ENCODE results near the gene LRRC8D.

LRRC8D gene

DNA sequence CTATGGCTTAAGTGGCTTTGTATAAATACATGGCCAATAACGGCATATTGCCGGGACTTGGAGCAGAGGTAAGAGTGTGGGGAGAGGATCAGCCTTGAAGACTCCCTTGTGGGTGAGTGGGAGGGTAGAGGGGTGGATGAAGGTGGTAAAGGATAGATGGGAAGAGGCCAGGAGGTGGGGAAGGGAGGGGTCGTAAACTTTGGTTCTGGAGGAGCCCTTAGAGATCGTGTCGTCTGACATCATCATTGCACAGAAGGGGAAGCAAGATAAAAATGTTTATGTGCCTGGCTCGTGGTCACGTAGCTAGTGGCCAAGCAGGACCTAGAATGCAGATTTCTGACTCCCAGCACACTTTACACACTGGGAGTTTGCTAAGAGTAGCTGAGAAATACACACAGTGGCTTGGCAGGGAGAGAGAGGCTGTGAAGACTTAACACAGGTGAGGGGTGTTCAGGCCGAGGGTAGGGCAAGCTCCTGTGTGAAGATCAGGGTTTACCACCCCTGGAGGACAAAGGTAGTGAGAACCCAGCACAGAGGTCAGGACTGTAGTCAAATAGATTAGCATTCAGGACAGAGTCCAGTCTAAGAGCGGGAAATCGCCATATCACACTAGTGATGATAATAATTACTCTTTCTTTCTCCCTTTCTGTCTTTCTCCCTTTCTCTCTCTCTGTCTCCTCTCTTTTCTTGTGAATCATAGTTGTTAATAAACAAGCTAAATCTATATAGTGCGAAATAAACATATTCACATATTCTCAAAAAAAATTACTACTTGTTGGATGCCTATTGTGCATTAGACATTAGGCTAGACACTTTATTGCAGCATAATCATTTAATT lies 75.5 kb downstream of the LRRC8D start:
- DNase-seq (ENCODE audit: low spot score): no peak

DNA sequence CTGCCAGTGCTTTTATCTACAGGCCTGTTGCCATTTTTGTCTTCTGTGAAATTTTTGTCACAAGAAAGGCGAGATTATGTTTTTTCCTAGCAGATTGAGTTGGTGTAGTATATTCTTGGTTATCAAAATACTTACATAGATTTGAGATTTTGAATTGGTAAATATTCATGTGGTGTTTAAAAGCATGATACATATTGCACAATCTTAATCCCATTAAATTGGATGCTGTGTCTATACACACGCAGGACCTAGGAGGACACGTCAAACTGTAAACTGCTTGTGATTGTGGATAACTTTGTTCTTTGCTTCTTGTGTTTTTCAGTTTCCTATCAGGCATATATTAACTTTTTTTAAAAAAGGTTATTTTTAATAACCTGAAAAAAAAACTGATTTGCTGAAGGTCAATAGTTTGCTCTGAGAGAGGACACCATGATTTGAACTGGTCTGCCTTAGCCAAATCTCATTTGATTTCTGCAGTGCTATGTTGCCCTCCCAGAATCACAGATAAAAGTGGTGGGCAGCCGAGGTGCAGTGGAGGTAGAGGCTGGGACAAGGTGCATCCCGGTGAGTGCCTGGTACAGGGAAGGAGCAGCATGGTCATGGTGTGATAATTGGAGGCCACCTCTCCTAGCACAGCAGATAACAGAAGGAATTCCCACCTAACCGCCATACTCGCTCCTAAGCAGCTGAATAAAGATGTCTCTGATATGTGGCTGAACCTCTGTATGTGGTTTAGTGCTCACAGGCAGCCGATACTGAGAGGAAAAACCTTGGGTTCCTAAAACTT lies 76.7 kb downstream of the LRRC8D start:
- DNase-seq (ENCODE audit: low spot score): no peak

DNA sequence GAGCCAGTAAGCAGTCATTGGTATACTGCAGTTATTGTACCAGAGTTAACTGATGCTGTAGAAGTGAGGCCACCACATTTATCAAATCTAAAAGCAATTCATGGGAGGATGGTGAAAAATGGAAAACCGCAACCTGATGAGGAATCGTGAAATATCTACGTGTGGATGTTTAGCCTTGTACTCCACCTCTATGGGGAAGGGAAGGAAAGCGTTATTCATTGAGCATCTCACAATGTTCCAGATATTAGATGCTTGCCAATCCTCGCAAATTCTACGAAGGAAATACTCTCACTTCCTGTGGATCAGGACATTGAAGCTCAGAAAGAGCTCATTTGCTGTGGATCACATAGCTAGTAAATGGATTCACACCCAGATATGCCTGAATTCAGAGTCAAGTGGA lies 77.3 kb downstream of the LRRC8D start:
- DNase-seq (ENCODE audit: low spot score): no peak

DNA sequence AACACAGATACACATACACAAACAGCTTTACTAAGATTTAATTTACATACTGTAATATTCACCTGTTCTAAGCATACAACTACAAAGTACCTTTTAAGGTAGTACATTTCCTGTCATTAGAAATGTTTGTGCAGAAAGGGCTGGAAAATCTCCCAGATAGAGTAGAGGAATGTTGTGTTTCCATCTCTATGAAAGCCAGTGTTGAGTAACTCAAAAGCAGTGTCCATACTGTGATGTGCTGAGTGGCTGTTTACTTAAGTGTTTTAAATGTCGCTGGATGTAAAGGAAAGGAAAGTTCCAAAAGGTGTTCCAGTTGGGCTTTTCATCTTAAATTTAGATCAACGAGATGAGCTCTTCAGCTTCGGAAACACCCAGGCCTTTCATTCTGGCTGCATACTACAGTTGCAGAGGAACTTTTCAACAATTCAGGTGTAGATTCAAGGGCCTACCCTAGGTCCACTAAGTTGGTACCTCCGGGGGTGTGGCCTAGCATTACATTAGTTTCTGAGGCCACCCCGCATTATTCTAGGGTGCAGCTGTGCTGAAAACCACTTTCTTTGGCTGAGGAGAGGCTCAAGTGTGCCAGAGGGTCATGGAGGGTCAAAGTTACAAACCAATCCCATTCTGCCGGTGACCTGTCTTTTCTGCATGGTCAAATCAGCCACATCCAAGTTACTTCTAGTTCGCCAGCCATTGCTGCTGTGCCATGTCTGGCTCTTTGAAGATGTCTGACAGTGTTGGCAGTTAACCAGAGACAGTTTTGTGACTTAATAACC lies 78.1 kb downstream of the LRRC8D start:
- DNase-seq (ENCODE audit: low spot score): no peak

DNA sequence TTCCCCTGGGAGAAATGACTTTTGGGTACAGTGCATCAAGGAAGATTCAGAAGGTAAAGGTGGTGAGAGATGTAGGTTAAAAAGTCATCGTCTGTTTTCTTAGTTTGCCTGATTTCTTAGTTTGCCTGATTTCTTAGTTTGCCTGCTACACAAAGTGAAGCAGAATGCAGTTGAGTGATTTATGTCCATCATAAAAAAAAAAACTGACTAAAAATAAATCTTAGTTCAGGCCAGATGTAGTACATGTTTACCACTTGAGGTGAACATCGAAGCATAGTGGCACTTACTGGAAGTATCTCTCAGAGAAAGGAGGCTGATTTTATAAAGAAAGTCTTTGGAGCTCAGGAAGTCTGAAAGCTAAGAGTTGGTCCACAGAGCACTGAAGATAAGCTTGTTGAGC lies 79.5 kb downstream of the LRRC8D start:
- DNase-seq (ENCODE audit: low spot score): no peak

DNA sequence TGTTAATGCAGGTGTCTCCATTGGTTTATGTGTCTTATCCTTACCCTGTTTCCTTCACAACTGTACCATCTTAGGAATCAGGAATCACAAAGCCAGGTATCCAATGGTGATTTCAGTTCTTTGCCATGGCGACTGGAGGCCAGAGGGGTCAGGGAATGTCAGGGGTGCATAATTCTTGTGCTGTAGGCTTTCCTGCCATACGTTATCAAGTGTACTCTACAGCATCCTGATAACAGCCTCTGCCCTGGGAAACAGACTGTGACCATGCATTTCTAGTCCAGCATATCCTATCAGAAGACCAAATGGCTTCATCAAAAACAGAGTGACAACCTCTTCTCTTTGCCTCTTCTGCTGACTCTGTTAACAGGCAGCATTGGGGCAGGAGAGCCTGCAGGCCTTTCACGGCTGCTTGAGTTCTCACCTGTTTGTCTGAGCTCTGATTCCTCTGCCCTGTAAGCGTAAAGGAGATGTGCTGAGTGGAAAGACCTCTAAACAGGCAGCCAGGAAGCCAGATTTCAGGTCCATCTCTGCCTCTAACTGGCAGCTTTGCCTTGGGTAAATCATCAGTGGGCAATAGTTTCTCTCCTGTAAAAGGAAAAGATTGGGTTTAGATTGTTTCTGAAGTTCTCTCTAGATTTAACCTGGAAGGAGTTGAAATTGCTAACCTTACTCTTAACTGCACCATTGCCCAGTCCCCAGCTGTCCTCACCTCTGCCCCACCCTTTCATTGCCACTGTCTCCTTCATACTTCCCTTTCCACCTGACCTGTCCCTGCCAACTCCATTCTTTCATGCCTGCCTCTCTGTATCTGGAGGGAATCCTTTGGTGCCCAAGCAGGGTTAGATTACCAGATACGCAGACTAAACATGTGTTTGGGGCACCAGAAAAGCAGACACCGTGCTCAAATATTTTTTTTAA lies 80.2 kb downstream of the LRRC8D start:
- DNase-seq (ENCODE audit: low spot score): no peak

DNA sequence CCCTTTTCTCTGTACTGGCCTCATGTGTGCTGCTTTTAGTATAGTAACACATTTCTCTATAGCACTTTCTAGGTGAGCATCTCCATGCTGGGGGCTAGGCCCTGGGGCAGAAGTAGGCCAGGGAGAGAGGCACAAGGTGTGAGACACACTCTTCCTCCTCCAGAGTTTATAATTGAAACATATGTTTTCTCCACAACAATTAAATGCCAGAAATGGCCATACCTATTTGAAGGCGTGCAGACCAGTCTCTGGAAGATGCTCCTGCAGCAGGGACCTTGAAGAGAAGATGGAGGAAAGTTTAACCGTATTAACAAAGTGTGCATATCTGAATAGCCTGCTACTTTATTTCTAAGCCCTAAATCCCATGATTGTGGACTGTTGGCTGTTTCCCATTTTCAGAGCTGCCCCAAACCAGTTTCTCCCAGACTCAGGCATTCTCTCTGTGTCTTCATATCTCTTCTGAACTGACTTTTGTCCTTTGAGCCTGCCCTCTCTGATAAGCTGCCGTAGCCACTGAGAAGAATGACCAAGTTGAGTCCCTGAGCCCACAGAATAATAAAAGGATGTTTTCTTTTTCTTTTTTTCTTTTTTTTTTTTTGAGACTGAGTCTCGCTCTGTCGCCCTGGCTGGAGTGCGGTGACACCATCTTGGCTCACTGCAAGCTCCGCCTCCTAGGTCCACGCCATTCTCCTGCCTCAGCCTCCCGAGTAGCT lies 81.3 kb downstream of the LRRC8D start:
- DNase-seq (ENCODE audit: low spot score): no peak

DNA sequence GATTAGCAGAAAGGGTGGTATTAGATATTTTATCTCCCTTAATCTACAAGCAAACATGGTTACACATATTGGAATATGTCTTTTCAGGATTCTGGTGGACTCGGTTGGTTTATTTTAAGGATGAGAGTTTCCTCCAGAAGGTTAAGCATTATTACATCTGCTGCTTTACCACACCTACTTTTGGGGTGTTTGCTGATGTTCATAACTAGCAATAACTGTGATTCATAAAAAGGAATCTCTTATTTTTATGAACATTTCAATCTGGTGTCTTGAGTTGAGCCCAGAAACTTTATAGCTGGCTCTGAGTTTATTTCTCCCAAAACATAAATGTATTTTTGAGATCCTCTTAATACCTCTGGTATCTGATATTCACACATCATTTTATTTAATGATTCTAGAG lies 82.7 kb downstream of the LRRC8D start:
- DNase-seq (ENCODE audit: low spot score): no peak

DNA sequence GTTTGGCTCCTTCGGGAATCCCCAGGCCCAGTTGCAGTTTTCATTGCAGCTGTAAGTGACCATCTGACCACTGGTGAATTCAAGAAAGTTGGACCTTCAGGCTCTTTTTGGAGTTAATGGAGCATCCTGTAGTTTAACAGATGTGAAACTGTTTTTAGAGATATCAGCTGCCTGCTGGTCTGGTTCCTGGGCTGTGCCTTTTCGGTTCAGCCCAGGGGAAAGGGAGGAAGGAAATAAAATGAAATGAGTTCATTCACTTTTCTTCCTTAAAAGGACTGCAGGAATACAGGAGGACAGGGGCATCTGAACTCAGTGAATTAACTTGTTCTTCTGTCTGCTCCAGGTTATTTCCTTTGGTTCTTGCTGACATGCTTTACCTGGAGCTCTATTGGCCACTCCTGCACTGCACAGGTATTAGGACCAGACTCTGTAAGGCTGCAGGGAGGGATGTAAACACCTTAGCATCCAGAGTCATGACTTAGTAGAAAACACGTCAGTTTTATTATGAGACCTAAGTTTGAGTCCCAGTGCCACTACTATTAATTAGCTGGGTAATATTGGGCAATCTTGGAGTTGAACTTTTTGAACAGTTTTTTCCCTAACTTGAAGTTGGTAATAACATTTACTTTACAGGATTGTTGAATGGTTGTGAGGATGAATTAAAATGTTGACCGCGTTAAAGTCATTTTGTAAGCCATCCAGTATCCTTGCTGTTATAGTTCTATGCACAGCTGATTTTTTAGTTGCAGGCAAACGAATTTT lies 83.6 kb downstream of the LRRC8D start:
- DNase-seq (ENCODE audit: low spot score): no peak

DNA sequence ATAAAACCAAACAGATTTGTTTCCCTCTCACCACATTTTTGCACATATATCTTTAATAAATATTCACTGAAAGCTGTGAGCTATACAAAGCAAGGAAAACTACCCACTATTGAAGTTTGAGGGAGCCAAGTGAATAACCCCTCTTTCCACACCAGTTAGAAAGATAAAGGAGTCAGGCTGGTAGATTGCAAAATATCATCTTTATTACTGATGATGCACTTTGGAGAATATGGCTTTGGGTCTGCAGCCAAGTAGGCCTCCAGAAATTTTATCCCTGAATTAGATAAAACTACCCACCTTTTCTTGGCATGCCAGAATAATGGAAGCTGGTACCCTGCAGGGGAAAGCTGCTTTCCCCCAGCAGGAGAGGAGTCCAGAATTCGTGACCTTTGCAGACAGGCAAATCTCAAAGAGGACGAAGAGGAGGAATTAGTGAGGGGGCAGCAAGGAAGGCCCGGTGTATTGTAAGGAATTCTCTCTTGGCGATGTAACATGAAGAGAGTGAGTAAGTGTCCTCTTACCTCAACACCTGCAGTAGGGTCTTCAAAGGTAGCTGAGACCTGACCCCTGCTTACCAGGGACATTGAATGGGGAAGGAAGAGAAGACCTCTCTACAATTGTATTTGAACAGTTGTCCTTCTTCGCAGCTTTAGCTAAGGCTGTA lies 84.7 kb downstream of the LRRC8D start:
- DNase-seq (ENCODE audit: low spot score): no peak

DNA sequence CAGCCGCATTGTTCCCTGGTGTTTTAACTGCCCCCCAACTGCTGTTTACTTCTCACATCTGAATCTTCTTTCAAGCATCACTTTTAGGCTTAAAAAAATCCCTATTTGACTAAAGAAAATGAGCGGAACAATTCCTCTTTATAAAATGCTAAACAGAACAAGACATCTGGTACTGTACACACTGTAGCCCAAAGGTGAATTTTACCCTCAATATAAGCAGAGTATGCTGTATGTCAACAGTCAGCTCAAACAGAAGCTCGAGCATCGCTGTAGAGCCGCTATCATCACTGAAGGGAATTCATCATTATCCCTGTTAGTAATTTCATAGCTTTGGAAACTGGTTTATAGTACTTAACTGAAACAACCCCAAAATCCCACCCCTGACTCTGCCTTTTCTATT lies 85.3 kb downstream of the LRRC8D start:
- DNase-seq (ENCODE audit: low spot score): no peak

DNA sequence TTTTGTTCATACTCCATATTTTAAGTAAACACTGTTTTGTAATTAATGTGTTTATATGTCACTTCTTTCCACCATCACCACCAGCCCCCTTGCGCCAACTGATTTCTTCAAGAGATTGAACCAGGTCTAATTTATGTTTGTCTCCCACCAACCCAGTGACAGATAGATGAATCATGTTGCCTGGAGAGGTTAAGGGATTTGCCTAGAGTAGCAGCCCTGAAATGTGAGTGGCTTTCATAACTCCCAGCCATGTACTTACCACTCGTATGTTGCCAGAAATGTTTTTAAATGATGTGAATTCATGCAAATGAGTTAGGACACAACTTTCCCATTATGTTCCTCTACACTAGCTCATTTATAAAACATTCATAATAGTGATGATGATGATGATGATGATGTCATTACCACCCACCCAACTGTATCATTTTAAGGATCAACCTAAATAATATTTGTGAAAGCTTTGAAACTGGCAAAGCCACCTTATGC lies 86.9 kb downstream of the LRRC8D start:
- no peak for DNase-seq (ENCODE audit: low spot score)

DNA sequence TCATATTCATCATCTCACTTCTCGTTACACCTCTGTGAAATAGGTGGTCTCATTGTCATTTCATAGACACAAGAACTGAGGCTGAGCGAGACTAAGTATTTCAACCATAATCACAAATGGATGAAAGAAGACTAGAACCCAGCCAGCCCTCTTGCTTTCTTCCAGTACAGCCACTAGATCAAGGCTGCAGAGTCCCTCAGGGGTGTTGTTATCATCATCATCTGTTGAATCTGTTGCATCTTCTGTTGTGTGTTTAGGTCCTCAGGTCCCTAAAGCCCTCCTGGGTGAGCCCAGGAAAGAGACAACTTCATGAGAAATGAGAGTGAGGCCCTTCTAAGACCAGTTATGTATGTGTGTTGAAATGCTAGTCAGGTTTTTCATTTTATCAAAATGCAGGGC lies 87.4 kb downstream of the LRRC8D start:
- DNase-seq (ENCODE audit: low spot score): no peak

DNA sequence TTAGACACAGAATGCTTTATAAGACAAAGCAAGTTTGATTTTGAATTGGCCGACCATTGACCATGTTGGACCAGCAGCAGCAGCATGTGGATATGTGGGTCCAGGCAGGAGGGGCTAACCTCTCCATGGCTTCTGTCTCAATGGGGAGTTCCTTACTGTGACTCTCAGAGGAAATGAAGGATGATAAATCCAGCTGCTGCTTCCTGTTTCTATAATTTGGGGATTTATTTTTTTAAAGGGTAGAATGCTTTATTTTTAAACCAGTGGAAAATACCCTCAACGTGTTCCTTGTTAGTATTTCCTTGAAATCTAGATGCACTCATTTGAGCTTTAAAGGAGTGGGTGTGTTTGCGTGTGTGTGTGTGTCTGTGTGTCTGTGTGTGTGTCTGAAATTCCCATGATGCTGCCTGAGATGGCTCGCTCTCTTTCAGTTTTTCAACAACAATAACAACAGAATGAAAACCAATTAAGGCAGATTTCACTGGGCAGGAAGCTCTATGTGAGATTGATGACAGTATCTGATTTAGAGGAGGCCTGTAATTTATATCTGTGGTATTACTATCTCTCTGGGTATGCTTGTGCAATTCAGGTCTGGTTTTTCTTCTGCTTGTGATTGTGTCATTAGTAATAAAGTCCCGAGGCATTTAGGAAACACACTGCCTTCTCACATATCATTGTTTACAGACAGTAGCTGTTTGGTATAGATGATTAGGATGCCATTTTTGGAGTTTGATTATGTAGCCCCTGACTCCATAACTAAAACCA lies 88.0 kb downstream of the LRRC8D start:
- DNase-seq (ENCODE audit: low spot score): peak; percentile 27

DNA sequence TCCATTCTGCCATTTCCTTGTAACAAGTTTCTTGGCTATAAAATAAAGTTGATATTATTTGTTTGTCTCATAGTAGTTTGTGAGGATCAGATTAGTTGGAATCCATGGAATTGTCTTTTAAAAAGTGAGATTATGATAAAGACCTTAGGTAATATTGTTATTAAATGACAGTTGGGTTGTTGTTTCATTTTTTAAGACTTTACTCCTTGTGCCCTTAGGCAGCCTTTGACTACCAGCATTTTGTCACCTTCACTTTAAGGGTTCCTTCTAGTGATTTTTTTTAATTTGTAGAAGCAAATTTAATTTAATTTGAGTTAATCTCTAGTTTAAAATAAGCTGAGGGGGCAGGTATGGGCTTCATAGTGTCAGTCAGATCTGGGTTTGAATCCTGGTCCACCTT lies 89.4 kb downstream of the LRRC8D start:
- DNase-seq (ENCODE audit: low spot score): no peak

DNA sequence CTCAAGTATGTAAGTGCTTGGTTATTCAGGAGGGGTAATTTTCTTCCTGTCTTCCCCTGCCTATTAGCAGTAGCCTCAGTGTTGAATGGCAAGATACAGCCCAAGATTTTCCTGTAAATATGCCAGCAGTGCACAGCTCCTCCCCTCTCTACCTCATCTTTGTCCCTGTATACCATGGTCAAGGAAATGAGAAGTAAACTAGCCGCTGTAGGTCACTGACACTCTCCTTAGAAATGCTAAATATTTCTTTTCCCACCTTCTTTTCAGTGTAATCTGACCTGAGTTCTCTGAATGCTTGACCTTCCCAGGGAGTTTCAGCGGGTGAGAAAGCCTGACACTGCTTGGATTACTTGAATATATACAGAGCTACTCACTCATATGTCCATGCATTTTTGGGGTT lies 89.9 kb downstream of the LRRC8D start:
- DNase-seq (ENCODE audit: low spot score): no peak

DNA sequence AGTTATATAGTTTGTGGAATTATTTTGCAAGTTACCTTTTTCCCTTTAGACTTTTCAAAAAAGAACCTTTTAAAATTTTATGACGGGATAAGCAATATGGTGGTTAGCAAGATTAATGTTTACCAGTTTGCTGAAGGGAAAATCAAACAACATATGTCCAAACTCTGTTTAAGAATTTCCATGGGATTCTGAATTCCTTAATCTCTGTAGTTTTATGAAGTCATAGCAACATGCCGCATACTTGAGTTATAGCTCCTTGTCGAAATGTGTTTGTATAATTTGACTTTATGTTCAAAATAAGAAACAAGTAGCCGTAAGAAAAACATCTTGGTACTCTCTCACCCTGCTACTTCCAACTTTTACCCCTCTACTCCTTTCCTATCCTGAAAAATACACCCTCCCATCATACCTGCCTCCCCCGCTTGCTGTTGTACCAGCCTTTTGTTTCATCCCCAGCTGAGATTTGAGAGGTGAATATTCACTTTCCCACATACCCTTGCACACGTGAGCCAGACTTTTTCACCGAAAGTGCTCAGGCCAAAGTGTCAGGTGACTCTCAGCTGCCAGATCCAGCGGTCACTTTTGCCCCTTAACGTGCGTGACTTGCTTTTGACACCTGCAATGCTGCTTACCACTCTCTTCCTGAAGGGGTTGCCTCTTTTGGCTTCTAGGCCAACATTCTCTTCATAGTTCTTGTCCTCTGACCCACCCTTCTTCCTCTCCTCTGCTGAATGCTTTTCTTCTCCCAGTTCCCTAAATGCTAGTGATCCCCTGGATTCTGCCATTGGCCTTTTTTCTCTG lies 90.6 kb downstream of the LRRC8D start:
- no peak for DNase-seq (ENCODE audit: low spot score)

DNA sequence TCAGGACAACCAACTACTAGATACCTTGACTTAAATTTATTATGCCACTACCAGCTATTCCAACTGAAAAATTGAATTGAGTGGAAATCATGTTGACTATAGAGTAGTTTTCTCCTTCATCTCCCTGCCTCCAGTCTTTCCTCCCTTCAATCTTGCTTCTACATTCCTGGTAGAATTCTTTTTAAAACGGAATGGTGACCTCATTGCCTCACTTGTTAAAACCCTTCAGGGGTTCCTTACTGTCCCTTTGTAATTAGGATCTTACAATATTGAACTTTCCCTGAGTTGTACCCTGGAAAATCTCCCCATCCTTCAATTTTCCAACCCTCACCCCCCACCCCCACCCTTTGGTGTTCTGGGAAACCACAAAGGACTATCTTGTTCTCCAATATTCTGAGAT lies 91.2 kb downstream of the LRRC8D start:
- DNase-seq (ENCODE audit: low spot score): no peak

Data from Ammon's horn (tissue), 1 donor.